GM18526 (cell line): ENCODE data around the gene LBHD1.

Source experiments
- POLR2A ChIP-seq: IDR thresholded peaks from 3 replicates; pipeline ENCODE4 v1.6.1; 2011; ENCODE audit not compliant: insufficient read length; ENCODE audit errors: extremely low read depth

Gene LBHD1

DNA sequence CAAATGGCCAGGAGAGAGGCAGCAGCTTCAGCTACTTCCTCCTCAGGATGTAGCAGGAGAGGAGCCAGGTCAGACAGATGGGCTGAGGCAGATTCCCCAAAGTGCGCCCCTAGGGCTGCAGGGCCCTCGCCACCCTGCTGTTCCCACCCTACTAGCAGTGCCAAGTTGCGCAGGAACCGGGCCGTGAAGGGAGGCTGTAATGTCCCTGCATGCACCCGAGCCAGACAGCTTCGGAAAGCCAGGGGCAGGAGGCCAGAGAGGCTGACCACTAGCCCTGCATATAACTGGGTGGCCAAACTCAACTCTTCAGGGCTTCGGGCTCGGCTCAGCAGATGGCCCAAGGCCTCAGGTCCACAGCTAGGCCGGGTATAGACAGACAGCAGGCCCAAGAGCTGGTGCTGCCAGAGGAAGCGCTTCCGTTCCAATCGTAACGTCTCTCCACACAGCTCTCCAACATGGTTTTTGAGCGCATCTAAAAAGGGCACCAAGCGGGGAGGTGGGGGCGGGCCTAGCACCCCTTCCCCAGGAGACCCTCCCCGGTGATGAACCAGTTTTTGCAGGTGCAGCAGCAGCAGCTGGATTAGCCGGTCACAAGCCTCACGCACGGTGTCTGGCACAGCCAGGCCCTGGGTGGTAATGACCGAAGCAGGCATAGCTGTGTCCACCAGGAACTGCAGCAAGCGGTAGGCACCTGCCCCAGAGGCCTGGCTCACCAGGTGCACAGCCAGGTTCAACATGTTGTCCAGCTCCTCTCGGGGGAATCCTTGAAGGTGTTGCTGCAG is 23.7 kb downstream of the LBHD1 start:
- TF ChIP-seq POLR2A = no peak

DNA sequence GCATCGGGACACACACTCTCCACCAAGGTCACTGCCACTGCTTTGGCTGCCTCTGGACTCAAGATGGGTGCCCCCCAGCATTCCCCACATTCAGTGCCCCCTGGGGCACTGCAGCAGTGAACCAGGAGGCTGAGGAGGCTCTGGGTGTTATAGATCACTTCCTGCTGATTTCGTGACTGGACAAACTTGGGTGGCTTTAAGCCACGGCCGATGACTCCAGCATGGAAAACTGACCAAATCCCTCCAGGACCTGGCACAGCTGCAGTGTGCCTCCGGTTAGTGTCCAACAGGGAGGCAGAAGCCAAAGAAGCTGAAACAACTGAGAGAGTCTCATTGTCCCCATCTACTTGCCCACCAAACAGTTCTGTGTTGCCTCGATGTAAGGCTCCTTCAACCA is 24.5 kb downstream of the LBHD1 start:
- no peak for TF ChIP-seq POLR2A

DNA sequence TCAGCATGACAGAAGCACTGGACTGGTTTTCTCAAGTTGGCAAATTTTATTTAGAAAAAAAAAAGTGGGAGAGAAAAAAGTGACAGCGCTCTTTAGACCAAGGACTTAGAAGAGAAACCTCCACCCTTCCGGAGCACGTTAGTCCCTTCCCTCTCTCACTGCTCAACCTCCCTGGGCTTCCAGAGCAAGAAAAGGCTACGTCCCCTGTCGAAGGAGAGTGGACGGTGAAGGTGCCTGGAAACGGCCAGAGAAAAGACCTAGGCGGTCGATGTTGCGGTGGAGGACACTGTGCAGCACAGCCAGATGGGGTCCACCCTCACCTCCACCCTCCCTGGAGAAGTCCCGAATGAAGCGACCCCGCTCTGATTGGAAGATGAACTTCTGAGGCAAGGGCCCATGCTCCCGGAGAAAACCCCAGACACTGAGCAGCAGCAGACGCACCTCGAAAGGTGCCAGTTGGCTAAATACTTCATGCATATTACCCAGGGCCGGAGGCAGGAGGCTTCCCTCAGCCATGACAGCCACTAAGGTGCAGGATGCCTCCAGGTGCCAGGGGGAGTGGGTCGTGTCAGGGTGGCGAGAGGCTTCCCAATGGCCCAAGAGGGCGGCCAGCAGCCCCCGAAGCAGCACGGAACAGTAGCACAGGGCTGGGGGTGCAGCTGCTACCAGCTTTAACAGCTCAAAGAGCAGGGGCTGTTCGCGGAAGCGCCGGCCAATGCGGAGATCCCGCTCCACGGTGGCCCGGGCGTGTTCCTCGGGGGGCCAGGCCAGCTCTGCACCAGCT is 25.1 kb downstream of the LBHD1 start:
- no peak for TF ChIP-seq POLR2A

DNA sequence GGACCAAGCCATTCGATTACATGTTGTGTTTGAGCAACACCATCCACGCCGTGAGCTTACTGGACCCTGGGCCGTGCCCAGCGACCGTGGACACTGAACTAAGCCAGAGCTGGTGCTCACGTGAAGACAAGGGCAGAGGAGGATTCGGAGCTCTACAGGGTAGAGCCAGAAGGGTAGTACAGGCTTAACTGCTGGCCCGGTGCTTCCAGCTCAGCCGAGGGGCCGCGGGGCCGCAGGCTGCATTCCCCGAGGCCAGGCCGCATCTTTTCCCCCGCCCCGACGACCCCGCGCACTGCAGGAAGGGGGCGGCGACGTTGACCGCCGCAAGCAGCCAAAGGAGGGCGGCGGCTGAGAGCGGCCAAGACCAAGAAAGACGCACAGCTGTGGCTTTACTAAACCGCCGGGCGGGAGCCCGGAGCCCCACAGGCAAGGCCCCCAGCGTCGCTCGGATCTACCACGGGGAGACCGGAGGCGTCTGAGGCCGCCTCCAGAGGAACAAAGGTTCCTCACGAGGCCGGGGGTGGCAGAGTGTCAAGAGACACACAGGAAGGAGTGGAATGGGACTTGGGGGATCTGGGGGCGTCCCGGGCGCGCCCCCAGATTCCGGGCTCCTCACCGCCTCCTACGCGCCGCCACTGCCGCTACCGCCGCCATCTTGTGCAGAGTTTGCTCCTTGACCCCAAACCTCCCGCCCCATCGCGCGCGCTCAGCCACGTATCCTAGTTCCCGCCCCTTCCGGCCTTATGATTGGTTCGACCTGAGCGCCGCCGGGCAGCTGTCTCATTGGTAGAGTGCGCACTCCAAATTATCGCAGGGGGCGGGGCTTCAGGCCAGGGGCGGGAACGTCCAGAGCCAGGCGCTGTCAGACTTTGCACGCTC is 25.9 kb downstream of the LBHD1 start, which contains the start of gene GANAB:
TSS of gene GANAB (minus strand) at position 668 of the 879 bp plus-strand sequence. CDS start at position 654, 14 bp downstream.
- TF ChIP-seq POLR2A = peak; percentile 90

DNA sequence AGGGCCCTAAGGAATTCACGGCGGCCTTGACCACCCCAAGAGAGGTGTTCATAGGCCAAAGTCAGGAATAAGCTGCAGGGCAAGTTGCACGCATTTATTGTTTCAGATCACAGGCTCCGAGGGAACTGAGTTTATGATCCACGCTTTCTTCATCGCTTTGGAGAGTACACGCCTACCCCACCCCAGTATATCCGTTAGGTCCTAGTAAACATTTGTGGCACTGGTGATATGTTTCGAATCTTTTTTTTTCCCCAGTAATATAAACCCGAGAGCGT is 26.5 kb downstream of the LBHD1 start:
- no peak for TF ChIP-seq POLR2A

DNA sequence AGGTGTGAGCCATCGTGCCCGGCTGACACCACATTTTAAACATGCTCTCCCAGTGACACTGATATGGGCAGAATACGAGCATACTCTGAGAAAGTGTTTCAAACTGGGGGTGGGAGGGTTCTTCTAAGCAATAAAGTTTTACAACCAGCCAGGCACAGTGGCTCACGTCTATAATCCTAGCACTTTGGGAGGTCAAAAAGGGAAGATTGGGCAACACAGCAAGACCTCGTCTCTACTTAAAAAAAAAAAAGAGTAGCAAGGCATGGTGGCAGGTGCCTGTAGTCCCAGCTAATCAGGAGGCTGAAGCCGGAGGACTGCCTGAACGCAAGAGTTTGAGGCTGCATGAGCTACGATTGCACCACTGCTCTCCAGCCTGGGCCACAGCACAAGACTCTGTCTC is 27.8 kb downstream of the LBHD1 start:
- no peak for TF ChIP-seq POLR2A

DNA sequence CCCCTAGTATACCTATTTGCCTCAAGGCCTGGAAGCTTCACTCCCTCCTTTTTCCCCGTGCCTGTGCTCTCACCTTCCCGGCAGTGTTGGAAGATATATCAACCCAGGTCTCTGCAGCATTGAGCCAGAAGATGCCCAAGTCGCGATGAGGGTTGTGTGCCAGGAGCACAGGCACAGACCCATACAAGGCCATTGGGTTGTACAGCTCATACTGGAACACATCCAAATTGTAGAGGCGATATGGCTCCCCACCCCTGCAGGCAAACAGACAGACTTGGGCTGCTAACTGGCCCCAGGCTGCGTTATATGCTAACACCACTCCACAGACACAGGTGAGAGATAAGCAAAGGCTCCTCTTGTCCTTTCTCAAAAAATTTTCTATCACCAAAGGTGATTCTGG is 39.6 kb downstream of the LBHD1 start:
- TF ChIP-seq POLR2A = no peak

DNA sequence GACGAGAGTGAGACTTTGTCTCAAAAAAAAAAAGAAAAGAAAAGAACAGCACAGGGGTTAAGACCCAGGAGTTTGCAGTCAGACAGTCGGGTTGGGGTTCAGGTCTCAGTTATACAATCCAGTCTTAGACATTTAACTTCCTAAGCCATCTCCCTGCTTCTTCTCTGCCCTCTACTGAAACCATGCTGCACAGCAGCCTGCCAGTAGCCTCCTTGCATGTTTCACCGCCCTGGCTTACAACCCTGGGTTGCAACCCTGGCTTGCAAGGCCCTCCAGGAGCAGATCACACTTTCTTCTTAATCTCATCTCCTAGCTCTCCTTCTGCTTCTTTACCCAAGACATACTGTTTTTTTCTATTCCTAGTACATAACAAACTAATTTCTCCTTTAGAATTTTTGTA is 44.4 kb downstream of the LBHD1 start:
- TF ChIP-seq POLR2A = no peak

DNA sequence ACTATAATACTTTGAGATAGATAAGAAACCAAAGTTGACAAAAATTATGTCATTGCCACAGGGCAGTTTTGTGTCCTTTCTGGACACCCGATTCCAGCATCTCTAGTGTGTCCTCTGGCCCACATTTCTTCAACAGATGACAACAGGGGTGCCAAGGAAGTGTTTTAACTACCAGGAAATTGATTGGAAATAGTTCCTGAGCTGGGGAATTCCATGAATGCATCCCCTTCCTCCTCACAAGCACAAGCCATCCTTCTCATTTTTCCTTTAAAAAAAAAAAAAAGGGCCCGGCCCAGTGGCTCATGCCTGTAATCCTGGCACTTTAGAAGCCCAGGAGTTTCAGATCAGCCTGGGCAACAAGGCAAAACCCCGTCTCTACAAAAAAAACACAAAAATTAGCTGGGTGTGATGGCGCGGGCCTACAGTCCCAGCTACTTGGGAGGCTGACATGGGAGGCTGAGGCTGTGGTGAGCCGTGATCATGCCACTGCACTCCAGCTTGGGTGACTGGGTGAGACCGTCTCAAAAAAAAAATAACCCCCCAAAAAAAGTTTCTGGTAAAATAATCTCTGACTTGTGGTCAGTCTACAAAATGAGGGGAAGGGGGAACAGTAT is 49.5 kb downstream of the LBHD1 start:
- TF ChIP-seq POLR2A = no peak

DNA sequence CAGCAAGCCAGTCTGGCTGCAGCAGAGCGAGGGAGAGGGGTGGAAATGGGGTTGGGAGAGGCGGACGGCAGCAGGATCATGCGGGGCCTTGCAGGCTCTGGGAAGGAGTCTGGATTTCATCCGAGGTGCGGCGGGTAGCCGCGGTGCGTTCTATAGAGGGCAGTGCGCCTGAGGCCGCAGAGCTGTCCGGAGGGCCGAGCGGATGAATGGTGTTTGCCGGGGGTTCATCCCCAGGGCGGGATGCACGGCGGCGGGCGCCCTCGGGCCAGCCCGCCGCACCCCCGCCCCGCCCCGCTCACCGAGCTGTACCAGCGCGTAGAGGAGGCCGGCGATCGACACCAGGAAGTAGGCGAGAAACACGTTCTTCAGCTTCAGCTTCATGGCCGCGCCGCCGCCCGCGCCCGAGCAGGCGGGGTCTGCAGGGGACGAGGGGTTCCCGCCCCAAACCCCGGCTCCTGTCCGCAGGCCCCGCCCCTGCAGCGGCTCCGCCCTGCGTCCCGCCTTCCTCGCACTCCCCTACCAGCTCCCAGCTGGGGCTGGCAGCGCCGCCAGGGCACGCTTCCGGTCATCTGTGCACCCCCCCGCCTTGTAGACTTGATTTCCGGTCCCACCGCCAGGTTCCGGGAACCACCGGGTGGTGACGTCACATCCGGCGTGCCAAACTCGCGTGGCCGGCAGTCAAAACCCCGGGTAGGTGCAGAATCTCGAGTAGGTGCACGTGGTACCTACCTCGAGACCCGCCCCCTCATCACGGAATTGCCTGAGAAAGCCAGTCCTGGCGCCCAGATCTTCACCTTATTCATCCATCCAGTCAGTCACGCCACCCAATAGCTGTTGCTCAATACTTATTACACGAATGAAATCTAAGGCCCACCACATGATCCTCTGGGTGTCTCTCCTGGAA is 50.2 kb downstream of the LBHD1 start, which contains the start of gene B3GAT3:
TSS of gene B3GAT3 (minus strand) at position 420 of the 904 bp plus-strand sequence. CDS start at position 381, 39 bp downstream.
- peak; percentile 84 for TF ChIP-seq POLR2A

DNA sequence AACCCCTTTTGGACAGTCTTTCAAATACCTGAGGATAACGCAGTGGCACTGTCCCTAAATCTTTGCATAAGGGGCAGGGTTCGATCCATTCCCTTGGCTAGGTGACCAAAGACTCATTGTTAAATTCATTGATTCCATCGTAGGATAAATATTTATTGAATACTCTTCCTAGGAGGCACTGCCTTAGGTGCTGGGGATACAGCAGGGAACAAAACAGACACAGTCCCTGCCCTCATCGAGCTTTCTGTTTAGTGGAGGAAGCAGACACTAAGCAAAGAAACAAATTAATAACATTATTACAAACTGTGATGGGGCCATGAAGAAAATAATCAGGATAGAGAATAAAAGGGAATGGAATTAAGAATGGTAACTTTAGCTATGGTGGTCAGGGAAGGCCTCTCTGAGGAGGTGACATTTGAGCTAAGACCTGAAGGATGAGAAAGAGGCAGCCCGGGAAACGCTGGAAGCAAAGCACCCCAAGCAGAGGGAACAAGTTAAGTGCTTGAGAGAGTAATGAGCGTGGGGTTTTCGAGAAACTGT is 51.0 kb downstream of the LBHD1 start:
- TF ChIP-seq POLR2A = no peak

DNA sequence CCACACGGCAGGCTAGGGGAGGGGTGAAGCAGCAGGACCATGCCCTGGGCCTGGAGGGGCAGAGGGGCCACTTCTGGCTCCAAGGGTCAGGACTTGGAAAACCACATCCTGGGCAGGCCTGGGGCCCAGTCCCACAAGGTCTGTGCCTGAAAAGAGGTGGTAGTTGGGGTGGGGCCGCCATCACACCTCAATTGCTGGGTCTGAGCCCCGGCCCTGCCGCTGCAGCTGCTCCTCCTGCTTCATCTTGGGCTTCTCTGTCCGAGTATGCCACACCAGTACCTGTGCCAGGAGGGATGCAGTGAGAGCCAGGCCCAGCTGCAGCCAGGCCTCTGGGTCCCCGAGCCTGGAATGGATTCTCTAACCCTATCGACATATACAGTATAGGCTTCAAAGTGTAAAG is 56.5 kb downstream of the LBHD1 start:
- no peak for TF ChIP-seq POLR2A

DNA sequence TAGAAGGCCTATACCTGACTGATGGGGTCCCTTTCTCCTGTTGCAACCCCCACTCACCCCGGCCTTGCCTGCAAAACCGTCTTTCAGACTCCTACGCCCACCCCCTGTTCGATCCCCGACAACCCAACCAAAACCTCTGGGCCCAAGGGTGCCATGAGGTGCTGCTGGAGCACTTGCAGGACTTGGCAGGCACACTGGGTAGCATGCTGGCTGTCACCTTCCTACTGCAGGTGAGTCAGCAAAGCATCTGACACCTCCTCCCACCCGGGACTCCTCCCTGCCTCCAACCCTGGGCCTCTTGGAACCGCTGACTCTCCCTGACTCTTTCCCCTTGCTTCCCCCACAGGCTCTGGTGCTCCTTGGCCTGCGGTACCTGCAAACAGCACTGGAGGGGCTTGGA is 57.8 kb downstream of the LBHD1 start:
- no peak for TF ChIP-seq POLR2A

DNA sequence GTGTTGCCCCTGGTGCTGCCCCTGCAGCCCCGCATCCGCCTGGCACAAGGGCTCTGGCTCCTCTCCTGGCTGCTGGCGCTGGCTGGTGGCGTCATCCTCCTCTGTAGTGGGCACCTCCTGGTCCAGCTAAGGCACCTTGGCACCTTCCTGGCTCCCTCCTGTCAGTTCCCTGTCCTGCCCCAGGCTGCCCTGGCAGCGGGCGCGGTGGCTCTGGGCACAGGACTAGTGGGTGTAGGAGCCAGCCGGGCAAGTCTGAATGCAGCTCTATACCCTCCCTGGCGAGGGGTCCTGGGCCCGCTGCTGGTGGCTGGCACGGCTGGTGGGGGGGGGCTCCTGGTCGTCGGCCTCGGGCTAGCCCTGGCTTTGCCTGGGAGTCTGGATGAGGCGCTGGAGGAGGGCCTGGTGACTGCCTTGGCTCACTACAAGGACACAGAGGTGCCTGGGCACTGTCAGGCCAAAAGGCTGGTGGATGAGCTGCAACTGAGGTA is 58.7 kb downstream of the LBHD1 start:
- no peak for TF ChIP-seq POLR2A
